Loucy (cell line): ENCODE data around the gene IGSF21.

Source experiments
- CTCF ChIP-seq: fragments of 200-600 bp; sonication (generic); conservative IDR thresholded peaks from 2 replicates; pipeline ENCODE4 v1.5.1; 2014; ENCODE audit warnings: mild to moderate bottlenecking, antibody characterized with exemption, low read length
- EZH2phosphoT487 ChIP-seq: fragments of 200-600 bp; IDR thresholded peaks from 2 replicates; pipeline ENCODE4 v1.6.1; 2018; ENCODE audit warnings: antibody characterized with exemption, mild to moderate bottlenecking, moderate library complexity, borderline replicate concordance

- TF ChIP-seq CTCF = no peak
- TF ChIP-seq EZH2phosphoT487 = no peak
These were observed 177.4 kb downstream of the IGSF21 start for GRCh38 chr1:18284805-18285537.
